Nephron progenitor cell (in vitro differentiated cells): Measurements from ENCODE around the gene STC2.
A peak's percentile ranks its signal among the peaks of the same experiment; 100 is the strongest.
"Not testable (repeated sequence)": the region's sequence is repeated elsewhere in the genome, so short reads cannot be mapped to it uniquely, and the experiment has no call there.

Source experiments
- DNase-seq: peaks from one replicate; pipeline ENCODE4 v3.0.0; 2021
- H3K27ac Mint-ChIP-seq: 2 replicates; pipeline ENCODE4 v1.8.0; 2021; ENCODE audit warnings: mild to moderate bottlenecking, moderate library complexity, mixed read lengths
- H3K27me3 Mint-ChIP-seq: 2 replicates; pipeline ENCODE4 v1.8.0; 2021; ENCODE audit warnings: mild to moderate bottlenecking, low read depth, mixed read lengths; ENCODE audit not compliant: poor library complexity
- H3K36me3 Mint-ChIP-seq: 2 replicates; pipeline ENCODE4 v1.8.0; 2021; ENCODE audit warnings: low read depth, mixed read lengths
- H3K4me1 Mint-ChIP-seq: 2 replicates; pipeline ENCODE4 v1.8.0; 2021; ENCODE audit warnings: mixed read lengths
- H3K4me3 Mint-ChIP-seq: 2 replicates; pipeline ENCODE4 v1.8.0; 2021; ENCODE audit warnings: mild to moderate bottlenecking, moderate library complexity, mixed read lengths
- H3K9me3 Mint-ChIP-seq: 2 replicates; pipeline ENCODE4 v1.8.0; 2021; ENCODE audit warnings: mild to moderate bottlenecking, moderate library complexity, mixed read lengths
- TF ChIP-seq, protein P1 (sequence below): fragments of 200-600 bp; sonication (generic); IDR thresholded peaks from 2 replicates; pipeline ENCODE4 v1.5.0; 2021; ENCODE audit warnings: antibody characterized with exemption

The STC2 gene

DNA sequence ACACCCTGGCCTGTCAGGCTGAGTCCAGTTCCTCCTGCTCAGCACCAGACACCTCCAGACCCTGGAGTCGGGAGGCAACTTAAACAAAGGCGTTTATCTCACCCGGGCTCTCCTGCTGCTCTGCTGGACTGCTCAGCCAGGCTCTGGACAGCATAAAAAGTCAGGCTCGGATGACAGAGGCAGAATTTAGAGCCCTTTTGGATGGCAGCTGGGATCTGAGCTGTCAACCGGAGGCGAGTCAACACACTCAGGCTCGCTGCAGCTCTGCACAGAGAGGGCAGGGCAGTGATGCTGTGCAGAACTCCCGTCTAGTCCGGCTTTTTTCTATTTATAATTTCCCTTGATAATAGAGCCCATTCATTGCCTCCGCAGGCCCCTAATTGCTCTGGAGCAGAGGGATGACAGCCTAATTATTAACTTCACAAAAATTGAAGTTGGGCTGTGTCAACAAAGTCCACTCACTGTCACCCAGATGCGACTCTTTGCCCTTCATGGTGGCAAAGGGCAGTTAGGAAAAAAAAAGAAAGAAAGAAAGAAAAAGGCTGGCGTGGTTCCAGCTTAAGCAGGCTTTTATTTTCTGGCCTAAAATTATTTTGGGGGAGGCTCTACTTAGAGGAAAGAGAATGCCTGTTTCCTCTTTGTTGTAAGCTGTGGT, 37.6 kb downstream of the STC2 start:
- TF ChIP-seq, protein P1, sequence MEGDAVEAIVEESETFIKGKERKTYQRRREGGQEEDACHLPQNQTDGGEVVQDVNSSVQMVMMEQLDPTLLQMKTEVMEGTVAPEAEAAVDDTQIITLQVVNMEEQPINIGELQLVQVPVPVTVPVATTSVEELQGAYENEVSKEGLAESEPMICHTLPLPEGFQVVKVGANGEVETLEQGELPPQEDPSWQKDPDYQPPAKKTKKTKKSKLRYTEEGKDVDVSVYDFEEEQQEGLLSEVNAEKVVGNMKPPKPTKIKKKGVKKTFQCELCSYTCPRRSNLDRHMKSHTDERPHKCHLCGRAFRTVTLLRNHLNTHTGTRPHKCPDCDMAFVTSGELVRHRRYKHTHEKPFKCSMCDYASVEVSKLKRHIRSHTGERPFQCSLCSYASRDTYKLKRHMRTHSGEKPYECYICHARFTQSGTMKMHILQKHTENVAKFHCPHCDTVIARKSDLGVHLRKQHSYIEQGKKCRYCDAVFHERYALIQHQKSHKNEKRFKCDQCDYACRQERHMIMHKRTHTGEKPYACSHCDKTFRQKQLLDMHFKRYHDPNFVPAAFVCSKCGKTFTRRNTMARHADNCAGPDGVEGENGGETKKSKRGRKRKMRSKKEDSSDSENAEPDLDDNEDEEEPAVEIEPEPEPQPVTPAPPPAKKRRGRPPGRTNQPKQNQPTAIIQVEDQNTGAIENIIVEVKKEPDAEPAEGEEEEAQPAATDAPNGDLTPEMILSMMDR: no peak
- Mint-ChIP-seq H3K9me3 (peaks cover 7% of the 10 kb centered on the region), H3K27ac (no peak overlapping the region), H3K36me3 (no peaks in the 10 kb centered on the region), H3K4me3 (no peak overlapping the region), H3K27me3 (peaks cover 50% of the 10 kb centered on the region), H3K4me1 (peaks cover 41% of the 10 kb centered on the region)
- DNase-seq: no peak

DNA sequence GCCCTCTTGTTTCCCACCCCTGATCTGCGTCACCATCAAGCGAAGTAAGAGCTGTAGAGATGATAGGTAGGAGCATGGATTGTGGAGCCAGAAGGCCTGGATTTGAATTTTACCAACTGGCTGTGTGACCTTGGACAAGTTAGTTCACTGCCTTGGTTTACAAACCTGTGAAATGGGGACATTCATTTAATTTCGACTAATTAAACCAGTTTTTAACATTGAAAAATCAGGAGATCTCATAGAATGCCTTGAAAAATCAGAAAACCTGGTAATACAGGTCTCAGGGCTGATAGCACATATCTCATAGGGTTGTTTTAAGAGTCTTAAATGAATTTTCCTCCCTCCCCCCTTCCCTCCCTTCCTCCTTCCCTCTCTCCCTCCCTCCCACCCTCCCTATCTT, 38.8 kb downstream of the STC2 start:
- H3K27ac Mint-ChIP-seq: no peak overlapping the region
- H3K4me1 Mint-ChIP-seq: peaks cover 35% of the 10 kb centered on the region
- H3K9me3 Mint-ChIP-seq: peaks cover 11% of the 10 kb centered on the region
- TF ChIP-seq, protein P1: no peak
- H3K27me3 Mint-ChIP-seq: peaks cover 62% of the 10 kb centered on the region
- no peaks in the 10 kb centered on the region for H3K36me3 Mint-ChIP-seq
- H3K4me3 Mint-ChIP-seq: no peak overlapping the region
- no peak for DNase-seq

DNA sequence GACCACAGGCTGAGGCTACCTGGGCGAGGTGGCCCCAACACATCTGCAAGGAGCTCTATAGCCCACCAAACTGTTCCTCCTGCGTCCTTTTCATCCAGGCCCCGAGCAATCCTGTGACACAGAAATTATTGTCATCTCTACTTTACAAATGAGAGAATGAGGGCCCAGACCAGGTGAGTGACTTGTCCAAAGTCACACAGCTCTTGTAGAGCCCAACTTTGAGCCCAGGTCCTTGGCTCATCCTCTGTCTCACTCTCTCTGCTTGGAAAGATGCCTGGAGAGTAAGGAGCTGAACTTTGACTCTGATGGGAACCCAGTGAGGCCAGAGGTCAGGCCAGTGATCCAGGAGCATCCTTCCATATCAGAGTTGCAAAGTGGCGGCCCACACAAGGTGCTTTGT, 39.6 kb downstream of the STC2 start:
- Mint-ChIP-seq H3K4me1 (peaks cover 27% of the 10 kb centered on the region), H3K4me3 (no peak overlapping the region), H3K27me3 (peaks cover 67% of the 10 kb centered on the region), H3K9me3 (peaks cover 11% of the 10 kb centered on the region), H3K36me3 (no peaks in the 10 kb centered on the region), H3K27ac (no peak overlapping the region)
- TF ChIP-seq, protein P1: no peak
- DNase-seq: no peak

DNA sequence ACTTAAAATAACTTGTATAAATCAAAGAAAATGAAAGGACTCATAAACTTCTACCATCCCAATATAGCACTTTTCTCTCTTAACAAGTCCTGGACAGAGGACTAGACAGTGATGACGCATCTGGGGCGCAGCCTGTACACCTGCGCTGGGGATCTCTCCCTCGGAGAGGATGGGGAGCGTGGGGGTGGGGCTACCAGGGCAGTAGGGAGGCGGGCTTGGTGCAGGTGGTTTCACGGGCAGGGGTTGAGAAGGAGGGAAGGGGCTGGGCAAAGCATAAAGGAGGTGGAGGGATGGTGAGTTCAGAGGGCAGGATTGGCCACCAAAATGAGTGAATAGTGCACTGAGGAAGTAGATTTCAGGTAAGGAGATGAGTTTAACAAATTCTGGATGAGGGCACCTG, 41.1 kb downstream of the STC2 start:
- Mint-ChIP-seq H3K27ac (no peak overlapping the region), H3K27me3 (peaks cover 82% of the 10 kb centered on the region), H3K4me3 (no peak overlapping the region), H3K36me3 (no peaks in the 10 kb centered on the region), H3K9me3 (peaks cover 8% of the 10 kb centered on the region), H3K4me1 (peaks cover 22% of the 10 kb centered on the region)
- DNase-seq: no peak
- TF ChIP-seq, protein P1: no peak

DNA sequence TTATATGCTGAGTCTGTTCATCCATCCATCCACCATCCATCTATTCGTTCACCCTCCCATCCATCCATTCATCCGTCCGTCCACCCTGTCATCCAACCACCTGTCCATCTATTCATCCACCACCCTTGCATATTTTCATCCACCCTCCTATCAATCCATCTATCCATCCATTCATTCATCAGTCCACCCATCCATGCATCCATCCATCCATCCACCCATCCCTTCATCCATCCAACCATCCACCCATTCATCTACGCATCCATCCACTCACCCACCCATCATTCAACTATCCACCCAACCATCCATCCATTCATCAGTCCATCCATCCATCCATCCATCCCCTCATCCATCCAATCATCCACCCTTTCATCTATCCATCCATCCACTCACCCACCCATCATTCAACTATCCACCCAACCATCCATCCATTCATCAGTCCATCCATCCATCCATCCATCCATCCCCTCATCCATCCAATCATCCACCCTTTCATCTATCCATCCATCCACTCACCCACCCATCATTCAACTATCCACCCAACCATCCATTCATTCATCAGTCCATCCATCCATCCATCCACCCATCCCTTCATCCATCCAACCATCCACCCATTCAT, 43.8 kb downstream of the STC2 start:
- H3K27me3 Mint-ChIP-seq: peaks cover 92% of the 10 kb centered on the region
- not testable (repeated sequence) for DNase-seq, H3K36me3 Mint-ChIP-seq, H3K4me1 Mint-ChIP-seq, H3K27ac Mint-ChIP-seq, H3K9me3 Mint-ChIP-seq
- H3K4me3 Mint-ChIP-seq: peak overlapping the region; percentile 7

DNA sequence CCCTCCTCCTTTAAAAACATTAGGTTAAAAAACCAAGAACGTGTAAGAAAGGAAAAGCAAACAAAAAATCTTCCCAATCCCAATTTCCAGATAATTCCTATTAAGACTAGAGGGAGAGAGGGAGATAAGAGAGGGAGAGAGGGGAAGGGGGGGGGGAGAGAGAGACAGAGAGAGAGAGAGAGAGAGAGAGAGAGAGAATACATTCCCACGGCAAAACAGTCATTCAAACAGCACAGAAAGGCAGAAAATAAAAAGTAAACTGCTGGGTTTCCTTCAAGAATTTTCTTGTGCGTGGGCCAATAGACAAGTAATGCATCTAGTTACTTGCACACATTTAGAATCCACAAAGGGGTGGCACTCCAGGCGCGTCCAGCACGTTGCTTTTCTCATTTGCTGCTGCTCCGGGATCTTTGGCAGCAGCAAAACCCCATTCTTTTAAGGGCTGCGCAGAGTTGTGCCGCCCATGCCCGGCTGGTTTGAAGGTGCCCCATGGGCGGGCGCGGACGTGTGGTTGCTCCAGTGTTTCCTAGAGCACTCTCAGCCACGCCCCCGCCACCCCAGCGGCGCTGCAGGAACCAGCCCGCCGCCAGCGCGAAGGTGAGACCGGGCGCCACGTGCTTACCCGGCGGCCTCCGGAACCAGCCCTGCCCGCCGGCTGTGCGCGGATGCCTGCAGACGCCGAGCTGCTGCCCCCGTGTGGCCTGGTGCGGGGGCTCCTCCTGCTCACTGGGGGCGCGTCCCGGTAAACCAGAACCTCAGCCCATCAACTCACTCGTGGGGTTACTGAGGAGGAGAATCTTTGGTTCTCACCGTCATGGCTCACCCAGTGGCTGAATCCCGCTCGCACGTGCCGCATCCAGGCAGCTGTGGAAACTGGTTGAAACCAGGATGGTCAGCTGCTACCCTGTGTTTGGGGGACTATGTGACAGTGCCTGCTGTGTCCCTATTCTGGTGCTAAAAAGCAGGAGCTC, 44.6 kb downstream of the STC2 start:
- Mint-ChIP-seq H3K4me3 (peak overlapping the region; percentile 63), H3K36me3 (no peaks in the 10 kb centered on the region), H3K27me3 (peaks cover 89% of the 10 kb centered on the region), H3K27ac (no peak overlapping the region), H3K9me3 (peaks cover 5% of the 10 kb centered on the region), H3K4me1 (no peaks in the 10 kb centered on the region)
- DNase-seq: peak; percentile 87
- TF ChIP-seq, protein P1: peak; percentile 70
